Measurements from ENCODE around the gene ZNF232.
"Not testable (repeated sequence)": the region's sequence is repeated elsewhere in the genome, so short reads cannot be mapped to it uniquely, and the experiment has no call there.

DNA sequence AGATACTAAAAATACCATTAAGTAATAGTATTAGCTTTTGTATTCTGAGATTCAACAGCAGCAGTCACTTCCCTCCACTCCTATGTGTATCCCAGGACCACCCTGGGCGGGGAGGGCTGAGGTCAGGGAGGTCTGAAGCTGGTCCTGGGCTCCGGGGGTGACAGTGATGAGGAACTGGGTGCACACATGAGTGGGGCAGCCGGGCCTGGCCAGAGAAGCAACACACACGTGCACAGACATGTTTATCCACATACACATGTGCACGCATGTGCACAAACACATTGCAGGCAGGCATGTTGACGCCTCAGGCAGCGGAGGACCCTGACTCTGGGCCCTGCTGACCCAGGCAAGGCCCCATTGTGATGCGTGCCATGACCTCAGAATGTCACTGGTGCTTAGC is 16.7 kb upstream of the ZNF232 start:
- not testable (repeated sequence) for TF ChIP-seq POLR2AphosphoS5 (IDR thresholded peaks at IDR 0.05; ENCODE audit: borderline replicate concordance, low read depth, low read length); EZH2 (IDR thresholded peaks at IDR 0.05)
